ENCODE data around the gene BMP5.
A peak's percentile ranks its signal among the peaks of the same experiment; 100 is the strongest.

The BMP5 gene

GRCh38 chr6:55822815-55823214 lies 52.6 kb downstream of the BMP5 start:
- no peak for DNase-seq (ENCODE audit: low read depth in 1 of 2, low spot score in 1 of 2)
- in situ Hi-C loops (cut with HindIII; ENCODE audit: low pct_unique_long_range_greater_than_20kb, low sequenced_read_pairs): no loop called here
- no peak for TF ChIP-seq JUND (IDR thresholded peaks at IDR 0.05; ENCODE audit: low read depth)

GRCh38 chr6:55822005-55822404 lies 53.4 kb downstream of the BMP5 start:
- DNase-seq (ENCODE audit: low read depth in 1 of 2, low spot score in 1 of 2): no peak
- in situ Hi-C loops (cut with HindIII; ENCODE audit: low pct_unique_long_range_greater_than_20kb, low sequenced_read_pairs): no loop called here
- no peak for TF ChIP-seq JUND (IDR thresholded peaks at IDR 0.05; ENCODE audit: low read depth)

GRCh38 chr6:55820696-55821095 lies 54.7 kb downstream of the BMP5 start:
- TF ChIP-seq JUND (IDR thresholded peaks at IDR 0.05; ENCODE audit: low read depth): no peak
- DNase-seq (ENCODE audit: low read depth in 1 of 2, low spot score in 1 of 2): no peak
- in situ Hi-C loops (cut with HindIII; ENCODE audit: low pct_unique_long_range_greater_than_20kb, low sequenced_read_pairs): no loop called here

GRCh38 chr6:55819811-55820210 lies 55.6 kb downstream of the BMP5 start:
- no peak for DNase-seq (ENCODE audit: low read depth in 1 of 2, low spot score in 1 of 2)
- in situ Hi-C loops (cut with HindIII; ENCODE audit: low pct_unique_long_range_greater_than_20kb, low sequenced_read_pairs): no loop called here
- TF ChIP-seq JUND (IDR thresholded peaks at IDR 0.05; ENCODE audit: low read depth): no peak

GRCh38 chr6:55818482-55818881 lies 56.9 kb downstream of the BMP5 start:
- in situ Hi-C loops (cut with HindIII; ENCODE audit: low pct_unique_long_range_greater_than_20kb, low sequenced_read_pairs): no loop called here
- TF ChIP-seq JUND (IDR thresholded peaks at IDR 0.05; ENCODE audit: low read depth): no peak
- peak in 1 of 2 experiments; percentile 34 for DNase-seq (ENCODE audit: low read depth in 1 of 2, low spot score in 1 of 2)

- no peak for TF ChIP-seq JUND (IDR thresholded peaks at IDR 0.05; ENCODE audit: low read depth)
- no peak for DNase-seq (ENCODE audit: low read depth in 1 of 2, low spot score in 1 of 2)
- in situ Hi-C loops (cut with HindIII; ENCODE audit: low pct_unique_long_range_greater_than_20kb, low sequenced_read_pairs): no loop called here
Observed at GRCh38 chr6:55812509-55812908, 62.9 kb downstream of the BMP5 start.

- in situ Hi-C loops (cut with HindIII; ENCODE audit: low pct_unique_long_range_greater_than_20kb, low sequenced_read_pairs): no loop called here
- no peak for TF ChIP-seq JUND (IDR thresholded peaks at IDR 0.05; ENCODE audit: low read depth)
- no peak for DNase-seq (ENCODE audit: low read depth in 1 of 2, low spot score in 1 of 2)
Observed at GRCh38 chr6:55811074-55811473, 64.3 kb downstream of the BMP5 start.

GRCh38 chr6:55802259-55802658 lies 73.1 kb downstream of the BMP5 start:
- in situ Hi-C loops (cut with HindIII; ENCODE audit: low pct_unique_long_range_greater_than_20kb, low sequenced_read_pairs): no loop called here
- no peak for TF ChIP-seq JUND (IDR thresholded peaks at IDR 0.05; ENCODE audit: low read depth)
- DNase-seq (ENCODE audit: low read depth in 1 of 2, low spot score in 1 of 2): no peak

GRCh38 chr6:55798571-55798970 lies 76.8 kb downstream of the BMP5 start:
- TF ChIP-seq JUND (IDR thresholded peaks at IDR 0.05; ENCODE audit: low read depth): no peak
- no peak for DNase-seq (ENCODE audit: low read depth in 1 of 2, low spot score in 1 of 2)
- in situ Hi-C loops (cut with HindIII; ENCODE audit: low pct_unique_long_range_greater_than_20kb, low sequenced_read_pairs): no loop called here

- DNase-seq (ENCODE audit: low read depth in 1 of 2, low spot score in 1 of 2): no peak
- in situ Hi-C loops (cut with HindIII; ENCODE audit: low pct_unique_long_range_greater_than_20kb, low sequenced_read_pairs): no loop called here
- TF ChIP-seq JUND (IDR thresholded peaks at IDR 0.05; ENCODE audit: low read depth): no peak
Observed at GRCh38 chr6:55794136-55794812, 81.1 kb downstream of the BMP5 start.

GRCh38 chr6:55785273-55785672 lies 90.1 kb downstream of the BMP5 start:
- in situ Hi-C loops (cut with HindIII; ENCODE audit: low pct_unique_long_range_greater_than_20kb, low sequenced_read_pairs): no loop called here
- no peak for DNase-seq (ENCODE audit: low read depth in 1 of 2, low spot score in 1 of 2)
- TF ChIP-seq JUND (IDR thresholded peaks at IDR 0.05; ENCODE audit: low read depth): no peak

- no peak for DNase-seq (ENCODE audit: low read depth in 1 of 2, low spot score in 1 of 2)
- in situ Hi-C loops (cut with HindIII; ENCODE audit: low pct_unique_long_range_greater_than_20kb, low sequenced_read_pairs): no loop called here
- TF ChIP-seq JUND (IDR thresholded peaks at IDR 0.05; ENCODE audit: low read depth): no peak
Observed at GRCh38 chr6:55782275-55782674, 93.1 kb downstream of the BMP5 start.

GRCh38 chr6:55778705-55779104 lies 96.7 kb downstream of the BMP5 start:
- in situ Hi-C loops (cut with HindIII; ENCODE audit: low pct_unique_long_range_greater_than_20kb, low sequenced_read_pairs): no loop called here
- no peak for TF ChIP-seq JUND (IDR thresholded peaks at IDR 0.05; ENCODE audit: low read depth)
- no peak for DNase-seq (ENCODE audit: low read depth in 1 of 2, low spot score in 1 of 2)

- TF ChIP-seq JUND (IDR thresholded peaks at IDR 0.05; ENCODE audit: low read depth): no peak
- DNase-seq (ENCODE audit: low read depth in 1 of 2, low spot score in 1 of 2): no peak
- in situ Hi-C loops (cut with HindIII; ENCODE audit: low pct_unique_long_range_greater_than_20kb, low sequenced_read_pairs): no loop called here
Observed at GRCh38 chr6:55777469-55777868, 97.9 kb downstream of the BMP5 start.

Measured in T47D (cell line).